ENCODE data around the gene GPR15.

Gene GPR15

GRCh38 chr3:98561727-98562521 lies 30.1 kb downstream of the GPR15 start:
- Histone ChIP-seq H3K9me3 (ENCODE audit: insufficient read depth, low read depth, low read length) (no peaks in the 10 kb centered on the region), H3K27me3 (ENCODE audit: insufficient read depth, low read length) (no peaks in the 10 kb centered on the region), H3K36me3 (ENCODE audit: insufficient read depth, low read depth, low read length) (no peaks in the 10 kb centered on the region), H3K4me1 (ENCODE audit: insufficient read depth, low read length) (no peaks in the 10 kb centered on the region), H3K4me3 (ENCODE audit: low read length) (no peak overlapping the region), H3K27ac (ENCODE audit: low read length) (no peak overlapping the region), H3K9ac (ENCODE audit: low read depth, low read length) (no peak overlapping the region)

GRCh38 chr3:98563661-98564281 lies 32.0 kb downstream of the GPR15 start:
- H3K27me3 ChIP-seq (ENCODE audit: insufficient read depth, low read length) = no peaks in the 10 kb centered on the region
- no peak overlapping the region for H3K9ac ChIP-seq (ENCODE audit: low read depth, low read length)

GRCh38 chr3:98564282-98565005 lies 32.7 kb downstream of the GPR15 start:
- Histone ChIP-seq H3K9ac (ENCODE audit: low read depth, low read length) (no peak overlapping the region), H3K36me3 (ENCODE audit: insufficient read depth, low read depth, low read length) (no peaks in the 10 kb centered on the region), H3K4me1 (ENCODE audit: insufficient read depth, low read length) (no peaks in the 10 kb centered on the region), H3K27ac (ENCODE audit: low read length) (no peak overlapping the region), H3K4me3 (ENCODE audit: low read length) (no peak overlapping the region), H3K27me3 (ENCODE audit: insufficient read depth, low read length) (no peaks in the 10 kb centered on the region), H3K9me3 (ENCODE audit: insufficient read depth, low read depth, low read length) (no peaks in the 10 kb centered on the region)

More at GRCh38 chr3:98563661-98564281, 32.0 kb downstream of the GPR15 start:
- no peak overlapping the region for H3K4me3 ChIP-seq (ENCODE audit: low read length)
- H3K9me3 ChIP-seq (ENCODE audit: insufficient read depth, low read depth, low read length) = no peaks in the 10 kb centered on the region
- no peak overlapping the region for H3K27ac ChIP-seq (ENCODE audit: low read length)
- no peaks in the 10 kb centered on the region for H3K36me3 ChIP-seq (ENCODE audit: insufficient read depth, low read depth, low read length)
- no peaks in the 10 kb centered on the region for H3K4me1 ChIP-seq (ENCODE audit: insufficient read depth, low read length)

- no peak overlapping the region for H3K9ac ChIP-seq (ENCODE audit: low read depth, low read length)
- no peaks in the 10 kb centered on the region for H3K9me3 ChIP-seq (ENCODE audit: insufficient read depth, low read depth, low read length)
- no peak overlapping the region for H3K27ac ChIP-seq (ENCODE audit: low read length)
- H3K4me1 ChIP-seq (ENCODE audit: insufficient read depth, low read length) = no peaks in the 10 kb centered on the region
- H3K36me3 ChIP-seq (ENCODE audit: insufficient read depth, low read depth, low read length) = no peaks in the 10 kb centered on the region
- no peaks in the 10 kb centered on the region for H3K27me3 ChIP-seq (ENCODE audit: insufficient read depth, low read length)
- no peak overlapping the region for H3K4me3 ChIP-seq (ENCODE audit: low read length)
These were observed 33.5 kb downstream of the GPR15 start for GRCh38 chr3:98565237-98565643.

GRCh38 chr3:98565843-98566242 lies 34.1 kb downstream of the GPR15 start:
- Histone ChIP-seq H3K27me3 (ENCODE audit: insufficient read depth, low read length) (no peaks in the 10 kb centered on the region), H3K4me3 (ENCODE audit: low read length) (no peak overlapping the region), H3K36me3 (ENCODE audit: insufficient read depth, low read depth, low read length) (no peaks in the 10 kb centered on the region), H3K27ac (ENCODE audit: low read length) (no peak overlapping the region), H3K9me3 (ENCODE audit: insufficient read depth, low read depth, low read length) (no peaks in the 10 kb centered on the region), H3K9ac (ENCODE audit: low read depth, low read length) (no peak overlapping the region), H3K4me1 (ENCODE audit: insufficient read depth, low read length) (no peaks in the 10 kb centered on the region)

GRCh38 chr3:98567666-98568270 lies 36.0 kb downstream of the GPR15 start:
- Histone ChIP-seq H3K27me3 (ENCODE audit: insufficient read depth, low read length) (no peaks in the 10 kb centered on the region), H3K4me1 (ENCODE audit: insufficient read depth, low read length) (no peaks in the 10 kb centered on the region), H3K27ac (ENCODE audit: low read length) (no peak overlapping the region), H3K9me3 (ENCODE audit: insufficient read depth, low read depth, low read length) (no peaks in the 10 kb centered on the region), H3K36me3 (ENCODE audit: insufficient read depth, low read depth, low read length) (no peaks in the 10 kb centered on the region), H3K9ac (ENCODE audit: low read depth, low read length) (no peak overlapping the region), H3K4me3 (ENCODE audit: low read length) (no peak overlapping the region)

- 0 out of 2 replicates have a peak, but pooled peaks cover 3% of the 10 kb centered on the region for H3K4me1 ChIP-seq (ENCODE audit: insufficient read depth, low read length)
These were observed 36.6 kb downstream of the GPR15 start for GRCh38 chr3:98568402-98568801.

GRCh38 chr3:98573181-98573728 lies 41.5 kb downstream of the GPR15 start:
- H3K9me3 ChIP-seq (ENCODE audit: insufficient read depth, low read depth, low read length) = no peaks in the 10 kb centered on the region
- no peak overlapping the region for H3K9ac ChIP-seq (ENCODE audit: low read depth, low read length)

More at GRCh38 chr3:98568402-98568801, 36.6 kb downstream of the GPR15 start:
- Histone ChIP-seq H3K9me3 (ENCODE audit: insufficient read depth, low read depth, low read length) (no peaks in the 10 kb centered on the region), H3K27me3 (ENCODE audit: insufficient read depth, low read length) (no peaks in the 10 kb centered on the region), H3K36me3 (ENCODE audit: insufficient read depth, low read depth, low read length) (no peaks in the 10 kb centered on the region), H3K27ac (ENCODE audit: low read length) (no peak overlapping the region), H3K9ac (ENCODE audit: low read depth, low read length) (no peak overlapping the region), H3K4me3 (ENCODE audit: low read length) (no peak overlapping the region)

GRCh38 chr3:98574132-98574531 lies 42.4 kb downstream of the GPR15 start:
- Histone ChIP-seq H3K36me3 (ENCODE audit: insufficient read depth, low read depth, low read length) (peaks cover 29% of the 10 kb centered on the region), H3K9me3 (ENCODE audit: insufficient read depth, low read depth, low read length) (no peaks in the 10 kb centered on the region), H3K4me1 (ENCODE audit: insufficient read depth, low read length) (0 out of 2 replicates have a peak, but pooled peaks cover 3% of the 10 kb centered on the region), H3K27me3 (ENCODE audit: insufficient read depth, low read length) (no peaks in the 10 kb centered on the region), H3K27ac (ENCODE audit: low read length) (no peak overlapping the region), H3K9ac (ENCODE audit: low read depth, low read length) (no peak overlapping the region), H3K4me3 (ENCODE audit: low read length) (no peak overlapping the region)

More at GRCh38 chr3:98573181-98573728, 41.5 kb downstream of the GPR15 start:
- Histone ChIP-seq H3K4me3 (ENCODE audit: low read length) (no peak overlapping the region), H3K27me3 (ENCODE audit: insufficient read depth, low read length) (no peaks in the 10 kb centered on the region), H3K27ac (ENCODE audit: low read length) (no peak overlapping the region), H3K36me3 (ENCODE audit: insufficient read depth, low read depth, low read length) (peaks cover 20% of the 10 kb centered on the region), H3K4me1 (ENCODE audit: insufficient read depth, low read length) (0 out of 2 replicates have a peak, but pooled peaks cover 3% of the 10 kb centered on the region)

GRCh38 chr3:98577178-98577895 lies 45.6 kb downstream of the GPR15 start:
- Histone ChIP-seq H3K27me3 (ENCODE audit: insufficient read depth, low read length) (no peaks in the 10 kb centered on the region), H3K4me3 (ENCODE audit: low read length) (no peak overlapping the region), H3K36me3 (ENCODE audit: insufficient read depth, low read depth, low read length) (peaks cover 56% of the 10 kb centered on the region), H3K9ac (ENCODE audit: low read depth, low read length) (no peak overlapping the region), H3K27ac (ENCODE audit: low read length) (no peak overlapping the region), H3K4me1 (ENCODE audit: insufficient read depth, low read length) (0 out of 2 replicates have a peak, but pooled peaks cover 3% of the 10 kb centered on the region), H3K9me3 (ENCODE audit: insufficient read depth, low read depth, low read length) (no peaks in the 10 kb centered on the region)
